GM18868 (cell line): ENCODE results near the gene ESPN.
A peak's percentile ranks its signal among the peaks of the same experiment; 100 is the strongest.
"Not testable (repeated sequence)": the region's sequence is repeated elsewhere in the genome, so short reads cannot be mapped to it uniquely, and the experiment has no call there.

Experiments
- ATAC-seq: cut with Tn5 transposase; IDR thresholded peaks from one replicate; pipeline ENCODE4 v1.9.1; 2021; ENCODE audit warnings: mild to moderate bottlenecking, moderate library complexity; ENCODE audit not compliant: unreplicated experiment

The ESPN gene

GRCh38 chr1:6477039-6477820 is 52.7 kb downstream of the ESPN start:
- no peak for ATAC-seq

GRCh38 chr1:6481820-6482219 is 57.2 kb downstream of the ESPN start:
- ATAC-seq, result no peak

GRCh38 chr1:6483017-6483760 is 58.6 kb downstream of the ESPN start:
- ATAC-seq, result no peak

- ATAC-seq, result no peak
Observed at GRCh38 chr1:6483761-6484117, 59.2 kb downstream of the ESPN start.

- ATAC-seq, result no peak
Observed at GRCh38 chr1:6484826-6485167, 60.2 kb downstream of the ESPN start.

GRCh38 chr1:6485168-6486101 is 60.9 kb downstream of the ESPN start:
- no peak for ATAC-seq

- peak; percentile 58 for ATAC-seq
Observed at GRCh38 chr1:6486433-6487011, 61.9 kb downstream of the ESPN start.

GRCh38 chr1:6487804-6488484 is 63.4 kb downstream of the ESPN start:
- no peak for ATAC-seq

- ATAC-seq, result no peak
Observed at GRCh38 chr1:6488602-6489382, 64.2 kb downstream of the ESPN start.

GRCh38 chr1:6489383-6489765 is 64.8 kb downstream of the ESPN start:
- ATAC-seq, result no peak

- ATAC-seq, result peak; percentile 57
Observed at GRCh38 chr1:6489799-6490180, 65.2 kb downstream of the ESPN start.

GRCh38 chr1:6490181-6491080 is 65.9 kb downstream of the ESPN start:
- peak; percentile 51 for ATAC-seq

GRCh38 chr1:6491081-6491449 is 66.5 kb downstream of the ESPN start:
- no peak for ATAC-seq

GRCh38 chr1:6491480-6491962 is 66.9 kb downstream of the ESPN start, which contains the start of gene PLEKHG5:
Gene PLEKHG5 (minus strand): TSS chr1:6491667. CDS start chr1:6477571, 14,096 bp downstream.
- no peak for ATAC-seq

- ATAC-seq, result no peak
Observed at GRCh38 chr1:6491966-6492365, 67.4 kb downstream of the ESPN start.

- not testable (repeated sequence) for ATAC-seq
Observed at GRCh38 chr1:6493834-6494223, 69.3 kb downstream of the ESPN start.

- ATAC-seq, result no peak
Observed at GRCh38 chr1:6494627-6495026, 70.1 kb downstream of the ESPN start.

GRCh38 chr1:6495041-6495441 is 70.5 kb downstream of the ESPN start:
- ATAC-seq, result no peak
